Activated naive CD8-positive, alpha-beta T cell treated with anti-CD3 and anti-CD28 coated beads, Interleukin-2, amount 10 ng/mL, durations not matched to agents 7 days and 5 days (primary cell): ENCODE measurements around the gene DDT. TPM values are rescaled to one million over a fixed set of nuclear protein-coding genes. Genes with fewer than 3 reads are reported as not detected.
"Not testable (repeated sequence)": the region's sequence is repeated elsewhere in the genome, so short reads cannot be mapped to it uniquely, and the experiment has no call there.

Source experiments
- ATAC-seq: fragments of 150-1000 bp; cut with Tn5 transposase; one replicate; pipeline ENCODE4 v1.10.0; 2021; ENCODE audit warnings: low read depth, moderate library complexity
- POLR2A ChIA-PET: fragments of 350-600 bp; sonication (Branson Sonifier 250); formaldehyde crosslinking; loops from one replicate; lab custom pipeline; 2021; ENCODE audit warnings: antibody characterized with exemption; lab: Charles Lee
- DNase-seq: peaks from one replicate; pipeline ENCODE4 v3.0.0; 2021
- H3K27ac Mint-ChIP-seq: one replicate; pipeline ENCODE4 v1.8.0; 2022; ENCODE audit warnings: mild to moderate bottlenecking, mixed read lengths
- H3K27me3 Mint-ChIP-seq: one replicate; pipeline ENCODE4 v1.8.0; 2022; ENCODE audit warnings: mild to moderate bottlenecking, moderate library complexity, mixed read lengths
- H3K36me3 Mint-ChIP-seq: one replicate; pipeline ENCODE4 v1.8.0; 2021; ENCODE audit warnings: mild to moderate bottlenecking, mixed read lengths
- H3K4me1 Mint-ChIP-seq: one replicate; pipeline ENCODE4 v1.8.0; 2021; ENCODE audit warnings: mixed read lengths
- H3K4me3 Mint-ChIP-seq: one replicate; pipeline ENCODE4 v1.8.0; 2022; ENCODE audit warnings: mild to moderate bottlenecking, moderate library complexity, mixed read lengths
- H3K9me3 Mint-ChIP-seq: one replicate; pipeline ENCODE4 v1.8.0; 2021; ENCODE audit warnings: mixed read lengths
- total RNA-seq, 2 experiments: library from RNA; stranded (reverse); gene quantifications; one replicate each; pipeline ENCODE4 v1.2.3, GENCODE V29; 2021

Gene DDT
- total RNA-seq: 100 to 1,000 TPM; 133 TPM

- H3K27ac Mint-ChIP-seq, DNase-seq, H3K27me3 Mint-ChIP-seq, POLR2A ChIA-PET, H3K9me3 Mint-ChIP-seq, H3K4me3 Mint-ChIP-seq: not testable (repeated sequence)
- peak; percentile 98 for ATAC-seq
- peaks cover 15% of the 10 kb centered on the region for H3K4me1 Mint-ChIP-seq
- peaks cover 19% of the 10 kb centered on the region for H3K36me3 Mint-ChIP-seq
Measured at GRCh38 chr22:23974345-23974744, at the start of gene DDT. Gene DDT (minus strand): TSS chr22:23974441. CDS start chr22:23974414, 27 bp downstream.

- Mint-ChIP-seq H3K4me3 (no peak overlapping the region), H3K27me3 (no peaks in the 10 kb centered on the region), H3K36me3 (peaks cover 39% of the 10 kb centered on the region), H3K4me1 (peaks cover 22% of the 10 kb centered on the region), H3K9me3 (peaks cover 2% of the 10 kb centered on the region), H3K27ac (no peak overlapping the region)
- POLR2A ChIA-PET: no interaction called here
- ATAC-seq (no peak), DNase-seq (no peak)
Measured at GRCh38 chr22:24023204-24023789, 49.1 kb upstream of the DDT start.

- Mint-ChIP-seq H3K4me3 (no peak overlapping the region), H3K9me3 (peaks cover 2% of the 10 kb centered on the region), H3K27me3 (no peaks in the 10 kb centered on the region), H3K27ac (no peak overlapping the region), H3K36me3 (peaks cover 44% of the 10 kb centered on the region), H3K4me1 (peaks cover 20% of the 10 kb centered on the region)
- DNase-seq: no peak
- no peak for ATAC-seq
- POLR2A ChIA-PET: no interaction called here
Measured at GRCh38 chr22:24021304-24021703, 47.1 kb upstream of the DDT start.

GRCh38 chr22:24016156-24016555 lies 41.9 kb upstream of the DDT start:
- DNase-seq (no peak), ATAC-seq (no peak)
- Mint-ChIP-seq H3K36me3 (peaks cover 25% of the 10 kb centered on the region), H3K4me1 (peaks cover 28% of the 10 kb centered on the region), H3K27ac (no peak overlapping the region), H3K4me3 (no peak overlapping the region), H3K27me3 (no peaks in the 10 kb centered on the region), H3K9me3 (no peaks in the 10 kb centered on the region)
- POLR2A ChIA-PET: interaction anchor here (0.7 kb wide), 2 partner anchors 51 to 88 kb away, joined by 3 to 7 read pairs; no protein-coding TSS in a partner anchor

GRCh38 chr22:24011735-24012068 lies 37.5 kb upstream of the DDT start:
- H3K27me3 Mint-ChIP-seq: no peaks in the 10 kb centered on the region
- ATAC-seq: no peak
- H3K36me3 Mint-ChIP-seq: peaks cover 17% of the 10 kb centered on the region
- DNase-seq: no peak
- H3K4me3 Mint-ChIP-seq: peak overlapping the region; percentile 98
- POLR2A ChIA-PET: interaction anchor here (0.9 to 5.7 kb wide), 5 partner anchors 24 to 413 kb away, joined by 3 to 36 read pairs (median 4); partner anchors contain the start of gene MIF
- peak overlapping the region; percentile 94 for H3K27ac Mint-ChIP-seq
- peaks cover 3% of the 10 kb centered on the region for H3K9me3 Mint-ChIP-seq
- H3K4me1 Mint-ChIP-seq: peaks cover 31% of the 10 kb centered on the region

- no peaks in the 10 kb centered on the region for H3K27me3 Mint-ChIP-seq
- DNase-seq: no peak
- ATAC-seq: no peak
- peak overlapping the region; percentile 43 for H3K4me3 Mint-ChIP-seq
- H3K4me1 Mint-ChIP-seq: peaks cover 30% of the 10 kb centered on the region
- H3K36me3 Mint-ChIP-seq: peaks cover 9% of the 10 kb centered on the region
- POLR2A ChIA-PET: interaction anchor here (1.4 to 5.7 kb wide), 3 partner anchors 8 to 147 kb away, joined by 4 to 36 read pairs (median 4); no protein-coding TSS in a partner anchor
- peaks cover 3% of the 10 kb centered on the region for H3K9me3 Mint-ChIP-seq
- peak overlapping the region; percentile 66 for H3K27ac Mint-ChIP-seq
Measured at GRCh38 chr22:24010018-24010391, 35.8 kb upstream of the DDT start.

- Mint-ChIP-seq H3K27ac (peak overlapping the region; percentile 66), H3K4me3 (no peak overlapping the region), H3K36me3 (peaks cover 6% of the 10 kb centered on the region), H3K27me3 (no peaks in the 10 kb centered on the region), H3K9me3 (peaks cover 3% of the 10 kb centered on the region), H3K4me1 (peaks cover 26% of the 10 kb centered on the region)
- POLR2A ChIA-PET: interaction anchor here (5.7 kb wide), 1 partner anchor 147 kb away, joined by 36 read pairs; no protein-coding TSS in a partner anchor
- DNase-seq (no peak), ATAC-seq (no peak)
Measured at GRCh38 chr22:24009227-24010017, 35.2 kb upstream of the DDT start.

GRCh38 chr22:24008381-24009226 lies 34.4 kb upstream of the DDT start:
- ATAC-seq: no peak
- H3K27ac Mint-ChIP-seq: no peak overlapping the region
- H3K4me3 Mint-ChIP-seq: no peak overlapping the region

GRCh38 chr22:24008022-24008283 lies 33.7 kb upstream of the DDT start:
- POLR2A ChIA-PET: interaction anchor here (5.7 kb wide), 1 partner anchor 149 kb away, joined by 36 read pairs; no protein-coding TSS in a partner anchor
- Mint-ChIP-seq H3K36me3 (peaks cover 2% of the 10 kb centered on the region), H3K9me3 (peaks cover 3% of the 10 kb centered on the region), H3K27me3 (no peaks in the 10 kb centered on the region), H3K27ac (no peak overlapping the region), H3K4me1 (peaks cover 19% of the 10 kb centered on the region), H3K4me3 (no peak overlapping the region)
- DNase-seq: no peak
- ATAC-seq: no peak

More at GRCh38 chr22:24008381-24009226, 34.4 kb upstream of the DDT start:
- POLR2A ChIA-PET: interaction anchor here (5.7 kb wide), 1 partner anchor 148 kb away, joined by 36 read pairs; no protein-coding TSS in a partner anchor
- Mint-ChIP-seq H3K36me3 (peaks cover 3% of the 10 kb centered on the region), H3K4me1 (peaks cover 22% of the 10 kb centered on the region), H3K9me3 (peaks cover 3% of the 10 kb centered on the region), H3K27me3 (no peaks in the 10 kb centered on the region)
- no peak for DNase-seq

GRCh38 chr22:24007253-24008021 lies 33.2 kb upstream of the DDT start:
- no peak for ATAC-seq
- no peak for DNase-seq
- peaks cover 3% of the 10 kb centered on the region for H3K9me3 Mint-ChIP-seq
- peaks cover 2% of the 10 kb centered on the region for H3K36me3 Mint-ChIP-seq
- POLR2A ChIA-PET: interaction anchor here (5.7 kb wide), 1 partner anchor 149 kb away, joined by 36 read pairs; no protein-coding TSS in a partner anchor
- no peaks in the 10 kb centered on the region for H3K27me3 Mint-ChIP-seq
- peaks cover 18% of the 10 kb centered on the region for H3K4me1 Mint-ChIP-seq
- peak overlapping the region; percentile 3 for H3K27ac Mint-ChIP-seq
- no peak overlapping the region for H3K4me3 Mint-ChIP-seq

- no peak overlapping the region for H3K4me3 Mint-ChIP-seq
- peaks cover 15% of the 10 kb centered on the region for H3K4me1 Mint-ChIP-seq
- ATAC-seq (no peak), DNase-seq (no peak)
- peaks cover 2% of the 10 kb centered on the region for H3K36me3 Mint-ChIP-seq
- POLR2A ChIA-PET: no interaction called here
- no peaks in the 10 kb centered on the region for H3K27me3 Mint-ChIP-seq
- peaks cover 3% of the 10 kb centered on the region for H3K9me3 Mint-ChIP-seq
- no peak overlapping the region for H3K27ac Mint-ChIP-seq
Measured at GRCh38 chr22:24006914-24007214, 32.6 kb upstream of the DDT start.

- POLR2A ChIA-PET: no interaction called here
- H3K27ac Mint-ChIP-seq: no peak overlapping the region
Measured at GRCh38 chr22:24006207-24006913, 32.1 kb upstream of the DDT start.

More at GRCh38 chr22:24006207-24006913, 32.1 kb upstream of the DDT start:
- H3K27me3 Mint-ChIP-seq: no peaks in the 10 kb centered on the region
- H3K36me3 Mint-ChIP-seq: peaks cover 2% of the 10 kb centered on the region
- DNase-seq (no peak), ATAC-seq (no peak)
- H3K4me3 Mint-ChIP-seq: no peak overlapping the region
- H3K4me1 Mint-ChIP-seq: peaks cover 15% of the 10 kb centered on the region
- peaks cover 3% of the 10 kb centered on the region for H3K9me3 Mint-ChIP-seq
